Heart left ventricle (tissue), 16 donors: Measurements from ENCODE around the gene TRMT10C. TPM values are rescaled to one million over a fixed set of nuclear protein-coding genes. Genes with fewer than 3 reads are reported as not detected.
A peak's percentile ranks its signal among the peaks of the same experiment; 100 is the strongest.

Experiments
- ATAC-seq, 4 donors: fragments of 200-7000 bp; cut with Tn5 transposase; one replicate each; pipeline ENCODE4 v1.9.1; 2020 to 2022; ENCODE audit warnings: moderate library complexity in 4 of 4, mild to moderate bottlenecking in 3 of 4, moderate number of reproducible peaks in 1 of 4
- DNase-seq, 5 donors: peaks; one replicate each; pipeline ENCODE4 v3.0.0-alpha.2; 2020
- H3K27ac ChIP-seq, 12 donors: fragments of 200-600 bp; sonication (generic) in 4 of 12; one replicate each; pipeline versions ENCODE4 v1.5.0 to v1.8.0; 2016 to 2022; ENCODE audit warnings: mild to moderate bottlenecking in 2 of 12
- H3K27me3 ChIP-seq, 9 donors: fragments of 200-600 bp; sonication (generic) in 2 of 9; one replicate each; pipeline versions ENCODE4 v1.5.1 to v1.8.0; 2016 to 2022; ENCODE audit warnings: mild to moderate bottlenecking in 3 of 9
- H3K36me3 ChIP-seq, 9 donors: fragments of 200-600 bp; sonication (generic) in 2 of 9; one replicate each; pipeline versions ENCODE4 v1.5.0 to v1.8.0; 2018 to 2022; ENCODE audit warnings: mild to moderate bottlenecking in 2 of 9
- H3K4me1 ChIP-seq, 12 donors: fragments of 200-600 bp; sonication (generic) in 4 of 12; one replicate each; pipeline versions ENCODE4 v1.5.0 to v1.8.0; 2016 to 2022; ENCODE audit warnings: mild to moderate bottlenecking in 3 of 12
- H3K4me3 ChIP-seq, 12 donors: fragments of 200-600 bp; sonication (generic) in 4 of 12; one replicate each; pipeline versions ENCODE4 v1.5.0 to v1.8.0; 2017 to 2022; ENCODE audit warnings: mild to moderate bottlenecking in 9 of 12, moderate library complexity in 4 of 12
- H3K9me3 ChIP-seq, 12 donors: fragments of 200-600 bp; sonication (generic) in 4 of 12; one replicate each; pipeline versions ENCODE4 v1.5.0 to v1.8.0; 2016 to 2022; ENCODE audit warnings: mild to moderate bottlenecking in 1 of 12
- POLR2A ChIP-seq, 2 donors: fragments of 450-650 bp; IDR thresholded peaks; one replicate each; pipeline ENCODE4 v1.6.1; 2017; ENCODE audit warnings: antibody characterized with exemption in 2 of 2, mild to moderate bottlenecking in 2 of 2, moderate library complexity in 2 of 2
- WGBS, 4 donors: extraction: QIAGEN DNeasy Blood & Tissue Kit in 2 of 4; methylation state at CpG; one replicate each; pipeline versions ENCODE4 v1.1.5 to v1.1.7; 2013 to 2018; 5-methylcytosine and 5-hydroxymethylcytosine counted together
- intact Hi-C, 10 donors: fragments of 100-400 bp; cut with DNase I; formaldehyde crosslinking; loops; one replicate each; pipeline versions ENCODE4 v1.11.1 to v1.14.2; 2022
- polyA plus RNA-seq, 2 donors: library from polyadenylated mRNA; stranded (reverse); fragments of 200-250 nt; gene quantifications; one replicate each; pipeline ENCODE4 v1.2.3, GENCODE V29; 2013
- total RNA-seq, 9 donors: library from RNA; depleted of rRNA in 2 of 9; stranded (reverse); fragments of >200 nt in 2 of 9; fragmentation: NEBNext Ultra II Directional in 3 of 9; extraction: Animal tissue kit (Norgen Biotek cat#: 25700) in 3 of 9; gene quantifications; one replicate each; pipeline versions ENCODE4 v1.1.0 to v1.2.4, GENCODE V29; 2016 to 2023
- TF ChIP-seq, protein P1 (sequence below), 12 donors: fragments of 200-600 bp; sonication (generic) in 4 of 12; IDR thresholded peaks; one replicate each; pipeline versions ENCODE4 v1.5.0 to v1.8.0; 2018 to 2022; ENCODE audit warnings: antibody characterized with exemption in 12 of 12, mild to moderate bottlenecking in 5 of 12
- donor health status: ischemic (EF 13 %, LVEDD 7.1; RV severe dilation, severe dysfunction).
- donor health status: healthy with polysubstance abuse.
- donor health status: DM: no; HTN: yes; CAD: no.
- donor health status: DM: no; HTN: no; CAD: no.
- donor health status: ischemic (EF 25% LVEDD 6.9; RV normal size, moderate dysfunction).
- donor health status: ischemic (EF 25% LVEDD 5.7; RV mildly dilated, moderate dysfunction).
- donor health status: healthy.
- donor health status: DM: yes; HTN: yes; CAD: no.
- donor health status: ischemic (EF 35%, LVEDD 5.7; RV mildly dilated, moderate dysfunction).
- donor health status: nonischemic (EF 11% LVEDD 7.7; RV severe dilation, severe dysfunction).
- donor health status: DM: yes; HTN: yes; CAD: no.
- donor health status: PGD.
- donor health status: ischemic (EF 29% LVEDD 5.4; RV normal size, mild dysfunction).
- donor health status: nonischemic (EF 23%, LVEDD 6.1; RV moderate dilation, normal function).

Gene TRMT10C
- total and polyA plus RNA-seq, 11 donors, result 21.1 to 36.2 (median 26.4) TPM

DNA sequence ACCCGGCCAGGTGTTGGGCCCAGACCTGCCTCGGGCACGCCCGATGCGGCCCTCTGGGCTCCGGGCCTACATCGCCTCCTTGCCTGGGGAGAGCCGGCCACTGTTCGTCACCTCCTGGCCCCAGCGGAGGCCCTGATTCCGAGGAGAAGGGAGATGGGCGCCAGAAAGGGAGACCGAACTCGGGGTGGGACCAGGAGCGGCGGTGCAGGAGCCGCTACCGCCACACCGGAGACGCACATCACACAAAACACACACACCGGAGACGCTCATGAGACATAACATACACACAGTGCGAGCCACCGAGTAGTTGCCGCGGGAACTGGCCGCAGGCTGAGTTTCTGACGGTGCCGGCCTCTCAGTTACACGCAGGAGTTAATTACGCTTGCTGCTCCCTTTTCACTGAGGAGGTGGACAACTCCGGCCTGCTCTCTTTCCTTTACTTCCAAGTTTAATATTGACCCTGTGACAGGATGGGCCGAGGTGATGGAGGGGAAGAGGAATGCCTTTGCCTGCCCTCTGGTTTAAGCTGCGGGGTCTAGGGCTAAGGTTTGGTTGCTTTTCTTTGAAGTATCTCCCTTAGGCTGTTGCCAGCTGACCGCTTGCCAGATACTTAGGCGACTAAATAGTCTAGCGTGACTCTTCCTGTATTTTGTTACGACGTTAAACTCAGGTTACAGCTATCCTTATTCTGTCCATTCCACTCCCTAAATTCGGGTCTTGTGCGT, 12.9 kb downstream of the TRMT10C start:
- Histone ChIP-seq H3K27me3 (no peaks in the 10 kb centered on the region), H3K27ac (peak overlapping the region; percentile 84 to 100 (median 97)), H3K9me3 (no peaks in the 10 kb centered on the region), H3K4me1 (peaks cover 6 to 57% (median 43%) of the 10 kb centered on the region in 12 donors), H3K4me3 (peak overlapping the region; percentile 71 to 97 (median 90)), H3K36me3 (peaks cover 0 to 18% (median 10%) of the 10 kb centered on the region in 9 donors)
- ATAC-seq (peak; percentile 33 to 76 (median 64)), DNase-seq (peak in 4 of 5 donors; percentile 55 to 64 (median 62))
- 0 to 1% (median 0%) methylated on average over 38 to 41 of the region's 41 CpGs for WGBS, 4 donors
- no peak for TF ChIP-seq POLR2A (IDR thresholded peaks at IDR 0.05)
- TF ChIP-seq, protein P1, sequence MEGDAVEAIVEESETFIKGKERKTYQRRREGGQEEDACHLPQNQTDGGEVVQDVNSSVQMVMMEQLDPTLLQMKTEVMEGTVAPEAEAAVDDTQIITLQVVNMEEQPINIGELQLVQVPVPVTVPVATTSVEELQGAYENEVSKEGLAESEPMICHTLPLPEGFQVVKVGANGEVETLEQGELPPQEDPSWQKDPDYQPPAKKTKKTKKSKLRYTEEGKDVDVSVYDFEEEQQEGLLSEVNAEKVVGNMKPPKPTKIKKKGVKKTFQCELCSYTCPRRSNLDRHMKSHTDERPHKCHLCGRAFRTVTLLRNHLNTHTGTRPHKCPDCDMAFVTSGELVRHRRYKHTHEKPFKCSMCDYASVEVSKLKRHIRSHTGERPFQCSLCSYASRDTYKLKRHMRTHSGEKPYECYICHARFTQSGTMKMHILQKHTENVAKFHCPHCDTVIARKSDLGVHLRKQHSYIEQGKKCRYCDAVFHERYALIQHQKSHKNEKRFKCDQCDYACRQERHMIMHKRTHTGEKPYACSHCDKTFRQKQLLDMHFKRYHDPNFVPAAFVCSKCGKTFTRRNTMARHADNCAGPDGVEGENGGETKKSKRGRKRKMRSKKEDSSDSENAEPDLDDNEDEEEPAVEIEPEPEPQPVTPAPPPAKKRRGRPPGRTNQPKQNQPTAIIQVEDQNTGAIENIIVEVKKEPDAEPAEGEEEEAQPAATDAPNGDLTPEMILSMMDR (IDR thresholded peaks at IDR 0.05), result no peak
- intact Hi-C loops, result loop anchor here in 9 of 10 donors (1.0 to 10.0 kb wide), 7 partner anchors 13 to 113 kb away; partner anchors contain the start of genes ZBTB11 (in 7 of the 9), SENP7 (in 4 of the 9), RPL24 (in 2 of the 9) and TRMT10C (in 1 of the 9)

DNA sequence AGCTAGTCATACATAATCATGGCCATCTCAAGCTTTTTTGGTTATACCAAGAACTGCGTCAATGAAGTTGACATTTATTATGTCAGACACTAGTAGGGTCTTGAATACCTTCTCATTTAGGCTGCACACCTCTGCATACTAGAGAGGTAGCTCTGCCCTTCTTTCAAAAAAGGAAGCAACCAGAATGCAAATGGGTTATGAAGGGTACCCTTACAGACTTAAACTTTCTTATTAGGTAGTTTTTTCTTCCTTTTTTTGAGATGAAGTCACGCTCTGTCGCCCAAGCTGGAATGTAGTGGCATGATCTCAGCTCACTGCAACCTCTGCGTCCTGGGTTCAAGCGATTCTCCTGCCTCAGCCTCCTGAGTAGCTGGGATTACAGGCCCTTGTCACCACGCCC, 15.6 kb downstream of the TRMT10C start:
- Histone ChIP-seq H3K27me3 (no peaks in the 10 kb centered on the region), H3K4me1 (peaks cover 7 to 84% (median 57%) of the 10 kb centered on the region in 12 donors), H3K9me3 (no peaks in the 10 kb centered on the region), H3K36me3 (peaks cover 0 to 41% (median 30%) of the 10 kb centered on the region in 9 donors), H3K27ac (peak overlapping the region in 9 of 12 donors; percentile 6 to 99 (median 56)), H3K4me3 (peak overlapping the region in 1 of 12 donors; percentile 11)
- no peak for ATAC-seq
- DNase-seq, result no peak
- 93 to 97% (median 94%) methylated on average over 6 of the region's 6 CpGs for WGBS, 4 donors
- intact Hi-C loops, result loop anchor here in 2 of 10 donors (10.0 kb wide), 1 partner anchor 98 kb away; the partner anchor contains the start of gene ZBTB11 (in 2 of the 2)
- TF ChIP-seq, protein P1 (IDR thresholded peaks at IDR 0.05), result no peak
- TF ChIP-seq POLR2A (IDR thresholded peaks at IDR 0.05), result no peak

DNA sequence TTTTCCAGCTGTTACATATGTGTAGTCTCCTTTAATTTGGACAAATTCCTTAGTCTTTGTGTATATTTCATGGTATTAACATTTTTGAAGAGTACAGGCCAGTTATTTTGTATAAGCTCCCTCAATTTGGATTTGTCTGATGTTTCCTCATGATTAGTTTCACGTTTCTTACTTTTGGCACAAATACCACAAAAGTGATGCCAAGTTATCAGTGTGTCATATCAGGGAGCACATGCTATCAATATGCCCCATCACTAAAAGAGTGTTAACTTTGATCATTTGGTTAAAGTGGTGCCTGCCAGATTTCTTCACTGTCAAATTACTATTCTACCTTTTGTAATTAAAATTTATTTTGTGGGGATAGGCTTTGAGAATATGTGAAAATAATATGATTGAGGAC, 26.9 kb downstream of the TRMT10C start:
- intact Hi-C loops, result loop anchor here in 1 of 10 donors (10.0 kb wide), 1 partner anchor 46 kb away; no protein-coding TSS in a partner anchor
- ATAC-seq, result no peak
- no peak overlapping the region for H3K4me3 ChIP-seq
- TF ChIP-seq, protein P1 (IDR thresholded peaks at IDR 0.05), result no peak
- TF ChIP-seq POLR2A (IDR thresholded peaks at IDR 0.05), result no peak
- H3K36me3 ChIP-seq, result peaks cover 2 to 94% (median 73%) of the 10 kb centered on the region in 9 donors
- no peak for DNase-seq
- peaks cover 0 to 10% (median 4%) of the 10 kb centered on the region in 12 donors for H3K4me1 ChIP-seq
- H3K27ac ChIP-seq, result no peak overlapping the region
- no peaks in the 10 kb centered on the region for H3K9me3 ChIP-seq
- H3K27me3 ChIP-seq, result no peaks in the 10 kb centered on the region
- WGBS, 4 donors, result 11 to 28% (median 11%) methylated on average over 1 of the region's 1 CpG

DNA sequence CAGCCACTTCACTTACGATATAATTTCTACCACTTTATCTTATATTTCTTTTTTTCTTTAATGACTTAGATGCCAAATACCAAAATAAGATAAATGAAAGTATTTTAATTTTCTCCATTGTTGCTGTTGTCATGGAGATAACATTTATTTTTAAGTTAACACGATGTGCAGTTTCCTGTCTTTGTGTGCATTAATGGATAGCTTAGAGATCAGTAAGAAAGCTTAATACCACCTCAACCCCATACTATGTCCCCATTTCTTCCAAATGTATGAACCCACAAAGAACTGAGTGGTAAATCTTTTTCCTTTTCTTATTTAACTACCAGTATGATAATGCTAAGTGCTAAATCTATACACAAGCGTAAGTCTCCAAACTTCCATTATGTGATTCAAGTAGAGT, 29.4 kb downstream of the TRMT10C start:
- H3K27ac ChIP-seq, result no peak overlapping the region

More for the DNA sequence above, 29.4 kb downstream of the TRMT10C start:
- H3K4me1 ChIP-seq, result peaks cover 0 to 4% (median 0%) of the 10 kb centered on the region in 12 donors
- H3K36me3 ChIP-seq, result peaks cover 2 to 97% (median 87%) of the 10 kb centered on the region in 9 donors
- no peak for TF ChIP-seq POLR2A (IDR thresholded peaks at IDR 0.05)
- TF ChIP-seq, protein P1 (IDR thresholded peaks at IDR 0.05), result no peak
- intact Hi-C loops, result no loop called here
- WGBS, 4 donors, result 72 to 81% (median 78%) methylated on average over 3 of the region's 3 CpGs
- no peak for DNase-seq
- no peaks in the 10 kb centered on the region for H3K9me3 ChIP-seq
- no peak for ATAC-seq
- H3K27me3 ChIP-seq, result no peaks in the 10 kb centered on the region
- no peak overlapping the region for H3K4me3 ChIP-seq
